Effector CD8-positive, alpha-beta T cell (primary cell): ENCODE measurements around the gene SLC35G2.
"Not testable (repeated sequence)": the region's sequence is repeated elsewhere in the genome, so short reads cannot be mapped to it uniquely, and the experiment has no call there.

Source experiments
- DNase-seq: peaks from one replicate; lab custom pipeline; 2025; lab: John Stamatoyannopoulos, UW

Gene SLC35G2

DNA sequence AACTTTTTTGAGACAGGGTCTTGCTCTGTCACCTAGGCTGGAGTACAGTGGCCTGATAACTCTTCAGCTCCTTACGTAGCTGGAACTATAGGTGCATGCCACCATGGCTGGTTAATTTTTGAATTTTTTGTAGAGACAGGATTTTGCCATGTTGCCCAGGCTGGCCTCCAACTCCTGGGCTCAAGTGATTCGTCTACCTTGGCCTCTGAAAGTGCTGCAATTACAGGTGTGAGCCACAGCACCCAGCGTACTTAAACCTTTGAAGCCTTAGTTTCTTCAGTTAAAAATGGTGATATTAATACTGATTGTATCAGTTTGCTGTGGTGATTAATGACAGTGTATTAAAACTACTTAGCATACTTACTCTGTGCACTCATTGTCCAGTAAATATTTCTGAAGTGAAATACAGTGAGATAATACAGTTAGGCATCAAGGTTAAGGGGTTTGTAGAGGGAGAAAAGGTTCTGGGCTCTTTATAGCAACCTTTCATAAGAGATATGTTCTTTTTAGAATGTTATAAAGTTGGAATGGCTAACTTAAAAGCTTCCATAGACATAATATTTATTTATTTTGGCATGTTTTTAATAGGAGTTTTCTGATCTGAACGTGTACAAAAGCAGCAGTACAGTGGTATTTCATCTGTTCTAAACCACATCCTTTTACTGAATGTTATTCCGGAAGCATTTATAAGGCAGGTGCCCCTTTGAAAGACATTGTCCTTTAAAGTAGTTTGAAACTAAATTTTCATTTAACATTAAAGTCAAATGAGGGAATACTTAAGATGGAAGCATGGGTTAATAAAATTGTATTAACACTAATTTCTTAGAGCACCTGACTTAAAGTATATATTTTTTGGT, 66.7 kb downstream of the SLC35G2 start:
- no peak for DNase-seq

DNA sequence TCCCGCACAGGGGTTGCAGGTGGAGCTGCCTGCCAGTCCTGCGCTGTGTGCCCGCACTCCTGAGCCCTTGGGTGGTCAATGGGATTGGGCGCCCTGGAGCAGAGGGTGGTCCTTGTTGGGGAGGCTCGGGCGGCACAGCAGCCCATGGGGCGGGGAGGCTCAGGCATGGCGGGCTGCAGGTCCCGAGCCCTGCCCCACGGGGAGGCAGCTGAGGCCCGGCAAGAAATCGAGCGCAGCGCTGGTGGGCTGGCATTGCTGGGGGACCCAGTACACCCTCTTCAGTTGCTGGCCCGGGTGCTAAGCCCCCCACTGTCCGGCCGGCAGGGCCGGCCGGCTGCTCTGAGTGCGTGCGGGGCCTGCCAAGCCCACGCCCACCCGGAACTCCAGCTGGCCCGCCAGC, 71.0 kb downstream of the SLC35G2 start:
- DNase-seq = no peak

DNA sequence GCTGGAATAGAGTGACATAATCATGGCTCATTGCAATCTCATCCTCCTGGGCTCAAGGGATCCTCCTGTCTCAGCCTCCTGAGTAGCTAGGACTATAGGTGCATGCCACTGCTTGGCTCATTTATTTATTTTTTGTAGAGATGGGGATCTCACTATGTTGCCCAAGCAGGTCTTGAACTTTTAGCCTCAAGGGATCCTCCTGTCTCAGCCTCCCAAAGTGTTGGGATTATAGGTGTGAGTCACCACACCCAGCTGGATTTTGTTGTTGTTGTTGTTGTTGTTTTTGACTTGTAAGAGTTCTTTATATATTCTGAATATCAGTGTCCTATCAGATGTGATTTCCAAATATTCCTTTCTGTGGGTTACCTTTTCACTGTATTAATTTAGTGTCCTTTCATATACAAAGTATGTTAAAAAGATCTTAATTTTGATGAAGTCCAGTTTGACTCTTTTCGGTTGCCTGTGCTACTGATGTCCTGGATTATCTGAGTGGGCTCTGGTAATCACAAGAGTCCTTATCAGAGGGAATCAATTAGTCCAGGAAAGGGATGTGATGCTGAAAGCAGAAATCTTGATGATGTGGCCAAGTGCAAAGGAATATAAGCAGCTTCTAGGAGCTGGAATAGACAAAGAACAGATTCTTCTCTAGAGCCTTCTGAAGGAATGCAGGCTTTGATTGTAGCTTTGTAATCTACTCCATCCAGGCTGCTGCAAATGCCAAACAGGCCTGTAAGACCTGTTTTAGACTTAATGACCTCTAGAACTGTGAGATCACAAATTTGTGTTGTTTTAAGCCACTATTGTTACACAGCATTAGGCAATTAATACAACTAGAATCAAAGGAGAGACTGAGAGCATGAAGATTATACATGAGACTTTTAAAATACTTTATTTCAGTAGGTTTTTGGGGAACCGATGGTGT, 73.3 kb downstream of the SLC35G2 start:
- no peak for DNase-seq

DNA sequence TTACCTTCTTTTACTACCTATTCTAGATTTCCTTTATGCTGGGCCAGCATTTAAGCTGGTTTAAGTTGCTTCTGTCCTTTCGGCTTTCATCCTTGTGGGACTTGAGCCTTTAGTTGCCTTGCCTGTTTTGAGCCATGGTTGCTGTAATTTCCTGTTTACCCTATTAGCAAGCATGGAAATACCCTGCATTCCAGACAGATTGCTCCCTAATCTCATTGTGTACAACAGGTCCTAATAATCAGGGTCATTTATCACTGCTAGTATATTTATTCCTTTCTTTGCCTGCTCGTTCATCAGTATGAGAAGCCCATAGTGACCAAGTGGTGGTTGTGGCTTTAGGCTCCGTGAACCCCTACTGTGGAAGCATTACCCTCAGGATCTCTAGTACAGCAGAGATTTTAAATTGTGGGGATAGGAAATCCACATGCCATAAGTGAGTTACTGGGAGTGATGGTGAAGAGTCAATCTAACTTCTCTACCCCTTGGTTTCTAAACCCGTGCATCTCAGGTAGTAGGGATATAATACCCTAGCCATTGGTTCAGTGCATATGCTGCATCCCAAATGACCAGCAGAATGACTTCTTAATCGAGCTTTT, 75.0 kb downstream of the SLC35G2 start:
- DNase-seq = no peak

DNA sequence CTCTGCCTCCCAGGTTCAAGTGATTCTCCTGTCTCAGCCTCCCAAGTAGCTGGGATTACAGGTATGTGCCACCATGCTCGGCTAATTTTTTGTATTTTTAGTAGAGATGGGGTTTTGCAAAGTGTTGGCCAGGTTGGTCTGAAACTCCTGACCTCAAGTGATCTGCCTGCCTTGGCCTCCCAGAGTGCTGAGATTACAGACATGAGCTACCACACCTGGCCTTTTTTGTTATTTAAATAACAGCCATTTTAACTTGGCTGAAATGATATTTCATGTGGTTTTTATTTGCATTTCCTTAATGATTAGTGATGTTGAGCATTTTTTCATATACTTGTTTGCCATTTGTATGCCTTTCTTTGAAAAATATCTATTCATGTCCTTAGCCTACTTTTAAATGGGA, 78.2 kb downstream of the SLC35G2 start:
- not testable (repeated sequence) for DNase-seq

DNA sequence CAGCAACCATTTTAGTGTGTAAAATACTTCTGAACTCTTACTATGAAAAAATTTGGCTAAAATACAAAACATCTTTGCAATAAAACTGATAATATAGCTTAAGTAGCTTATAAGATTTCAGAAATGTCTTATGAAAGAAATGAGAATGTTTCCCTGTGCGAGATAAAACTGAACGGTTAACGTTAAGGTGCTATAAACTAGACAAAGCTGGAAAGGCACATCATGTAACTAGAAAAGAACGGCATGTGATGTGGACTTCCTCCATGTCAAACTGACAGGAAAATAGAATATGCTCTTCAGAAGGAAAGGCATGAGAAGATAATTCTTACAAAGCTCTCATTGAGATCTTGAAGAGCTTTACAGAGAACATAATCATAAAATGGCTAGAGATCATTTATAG, 79.6 kb downstream of the SLC35G2 start:
- no peak for DNase-seq

DNA sequence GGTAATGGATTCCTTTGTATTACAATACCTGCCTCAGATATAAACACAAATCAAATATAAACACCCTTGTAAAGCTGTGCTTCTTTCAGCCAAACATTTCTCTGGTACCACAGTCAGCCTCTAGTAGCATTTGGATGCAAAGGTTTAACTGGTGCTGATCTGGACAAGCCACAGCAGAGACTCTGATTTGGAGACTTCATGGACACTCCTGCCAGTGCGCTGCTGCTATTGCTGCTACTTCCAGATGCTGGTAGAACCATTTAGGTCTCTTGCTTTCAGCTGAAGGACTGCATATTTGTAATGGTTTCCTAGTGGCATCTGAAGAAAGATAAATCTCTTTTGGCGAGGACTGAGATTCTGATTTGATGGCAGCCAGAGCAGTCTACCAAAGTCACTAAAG, 80.0 kb downstream of the SLC35G2 start:
- no peak for DNase-seq

DNA sequence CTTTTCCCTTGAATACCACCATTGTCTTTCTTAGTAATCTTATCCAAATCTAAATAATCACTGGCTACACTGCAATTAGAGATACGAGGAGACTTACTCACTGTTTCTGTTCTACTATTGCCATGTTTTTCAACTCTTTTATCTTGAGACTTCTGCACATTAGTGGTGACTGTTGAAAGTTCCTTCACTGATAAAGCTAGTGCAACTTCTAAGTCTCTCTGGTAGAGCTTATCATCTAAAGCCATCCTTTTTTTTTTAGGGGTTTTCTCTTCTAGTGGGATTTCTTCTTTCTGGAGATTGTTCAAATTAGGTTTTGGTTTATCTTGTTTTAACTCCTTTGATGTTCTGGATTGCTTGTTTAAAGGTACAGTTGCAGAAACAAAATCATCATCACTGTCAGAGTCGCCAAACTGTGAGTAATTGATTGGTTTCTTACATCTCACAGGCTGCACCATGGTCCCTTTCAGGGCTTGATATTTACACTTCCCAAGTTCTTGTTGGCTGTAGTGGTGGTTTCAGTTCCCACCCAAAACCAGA, 80.8 kb downstream of the SLC35G2 start:
- DNase-seq = no peak

DNA sequence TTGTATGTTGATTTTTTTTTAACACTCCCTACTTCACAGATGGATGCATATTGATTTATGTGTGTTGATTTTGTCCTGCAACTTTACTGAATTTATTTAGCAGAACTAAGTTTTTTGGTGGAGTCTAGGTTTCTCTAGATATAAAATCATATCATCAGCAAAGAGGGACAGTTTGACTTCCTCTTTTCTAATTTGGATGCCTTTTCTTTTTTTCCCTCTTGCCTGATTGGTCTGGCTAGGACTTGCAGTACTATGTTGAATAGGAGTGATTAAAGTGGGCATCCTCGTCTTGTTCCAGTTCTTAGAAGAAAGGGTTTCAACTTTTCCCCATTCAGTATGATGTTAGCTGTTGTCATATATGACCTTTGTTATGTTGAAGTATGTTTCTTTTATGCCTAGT, 81.8 kb downstream of the SLC35G2 start:
- not testable (repeated sequence) for DNase-seq

DNA sequence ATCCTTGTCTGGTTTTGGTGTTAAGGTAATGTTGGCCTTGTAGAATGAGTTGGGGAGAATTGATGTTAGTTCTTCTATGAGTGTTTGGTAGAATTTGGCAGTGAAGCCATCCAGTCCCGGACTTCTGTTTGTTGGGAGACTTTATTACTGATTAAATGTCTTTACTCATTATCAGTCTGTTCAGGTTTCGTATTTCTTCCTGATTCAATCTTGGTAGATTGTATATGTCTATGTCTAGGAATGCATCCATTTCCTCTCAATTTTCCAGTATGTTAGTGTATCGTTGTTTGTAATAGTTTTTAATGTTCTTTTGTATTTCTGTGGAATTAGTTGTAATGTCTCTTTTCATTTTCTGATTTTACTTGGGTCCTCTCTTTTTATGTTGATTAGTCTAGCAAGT, 82.5 kb downstream of the SLC35G2 start:
- no peak for DNase-seq

DNA sequence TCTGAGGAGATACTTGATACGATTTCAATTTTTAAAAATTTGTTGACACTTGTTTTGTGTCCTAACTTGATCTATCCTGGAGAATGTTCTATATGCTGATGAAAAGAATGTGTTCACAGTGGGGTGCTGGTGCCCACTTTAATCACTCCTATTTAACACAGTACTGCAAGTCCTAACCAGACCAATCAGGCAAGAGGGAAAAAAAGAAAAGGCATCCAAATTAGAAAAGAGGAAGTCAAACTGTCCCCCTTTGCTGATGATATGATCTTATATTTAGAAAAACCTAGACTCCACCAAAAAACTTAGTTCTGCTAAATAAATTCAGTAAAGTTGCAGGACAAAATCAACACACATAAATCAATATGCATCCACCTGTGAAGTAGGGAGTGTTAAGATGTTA, 83.6 kb downstream of the SLC35G2 start:
- not testable (repeated sequence) for DNase-seq

DNA sequence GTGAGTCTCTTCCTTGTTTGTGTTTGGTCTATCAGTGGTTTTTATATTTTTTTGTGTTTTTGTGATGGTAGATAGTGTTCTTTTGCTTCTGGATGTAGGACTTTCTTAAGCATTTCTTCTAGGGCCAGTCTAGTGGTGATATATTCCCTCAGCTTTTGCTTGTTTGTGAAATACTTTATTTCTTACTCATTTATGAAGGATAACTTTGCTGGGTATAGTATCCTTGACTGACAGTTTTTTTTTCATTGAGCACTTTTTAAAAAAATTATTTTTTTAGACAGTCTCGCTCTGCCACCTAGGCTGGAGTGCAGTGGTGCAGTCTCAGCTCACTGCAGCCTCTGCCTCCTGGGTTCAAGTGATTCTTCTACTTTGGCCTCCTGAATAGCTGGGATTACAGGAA, 85.0 kb downstream of the SLC35G2 start:
- DNase-seq = no peak

DNA sequence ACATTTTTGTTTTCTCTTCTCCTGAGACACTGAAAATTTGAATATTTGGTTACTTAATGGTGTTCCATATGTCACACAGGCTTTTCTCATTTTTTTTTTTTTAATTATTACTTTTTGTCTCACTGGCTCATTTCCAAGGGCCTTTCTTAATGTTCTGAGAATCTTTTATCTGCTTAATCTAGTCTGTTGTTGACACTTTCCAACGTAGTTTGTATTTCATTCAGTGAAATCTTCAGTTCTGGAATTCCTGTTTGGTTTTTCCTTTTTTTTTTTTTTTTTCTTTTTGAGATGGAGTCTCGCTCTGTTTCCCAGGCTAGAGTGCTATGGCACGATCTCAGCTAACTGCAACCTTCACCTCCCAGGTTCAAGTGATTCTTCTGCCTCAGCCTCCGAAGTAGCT, 85.8 kb downstream of the SLC35G2 start:
- no peak for DNase-seq
